SK-N-SH treated with all-trans-retinoic acid at 6 μM for 48 hours (cell line): Measurements from ENCODE around the gene ZFYVE28.

Source experiments
- ATAC-seq: fragments of 200-7000 bp; cut with Tn5 transposase; 3 replicates; pipeline ENCODE4 v1.9.1; 2020; ENCODE audit warnings: mild to moderate bottlenecking, moderate library complexity
- BACH2 ChIP-seq: fragments of 250-450 bp; sonication (Bioruptor Pico); IDR thresholded peaks from 2 replicates; pipeline ENCODE4 v1.9.0; 2021; ENCODE audit warnings: mild to moderate bottlenecking, borderline replicate concordance
- CREB5 ChIP-seq: fragments of 250-450 bp; sonication (Bioruptor Pico); IDR thresholded peaks from 2 replicates; pipeline ENCODE4 v1.5.1; 2020; ENCODE audit warnings: low read depth, mild to moderate bottlenecking, moderate library complexity
- CSDC2 ChIP-seq: fragments of 250-450 bp; sonication (Bioruptor Pico); IDR thresholded peaks from 2 replicates; pipeline ENCODE4 v1.5.0; 2020; ENCODE audit warnings: mild to moderate bottlenecking, moderate library complexity
- CSRNP3 ChIP-seq: fragments of 250-450 bp; sonication (Bioruptor Pico); IDR thresholded peaks from 2 replicates; pipeline ENCODE4 v1.5.1; 2021; ENCODE audit warnings: mild to moderate bottlenecking, moderate library complexity
- ESRRG ChIP-seq: fragments of 250-450 bp; sonication (Bioruptor Pico); IDR thresholded peaks from 2 replicates; pipeline ENCODE4 v1.6.1; 2021; ENCODE audit warnings: mild to moderate bottlenecking
- GLIS3 ChIP-seq: fragments of 250-450 bp; sonication (Bioruptor Pico); IDR thresholded peaks from 2 replicates; pipeline ENCODE4 v1.5.0; 2020; ENCODE audit warnings: mild to moderate bottlenecking, moderate library complexity
- OSR1 ChIP-seq: fragments of 250-450 bp; sonication (Bioruptor Pico); IDR thresholded peaks from 2 replicates; pipeline ENCODE4 v1.8.0; 2022; ENCODE audit warnings: moderate library complexity, mild to moderate bottlenecking, inconsistent platforms
- PATZ1 ChIP-seq: fragments of 250-450 bp; sonication (Bioruptor Pico); IDR thresholded peaks from 2 replicates; pipeline ENCODE4 v1.8.0; 2020; ENCODE audit warnings: mild to moderate bottlenecking, moderate library complexity, borderline replicate concordance
- POU6F1 ChIP-seq: fragments of 250-450 bp; sonication (Bioruptor Pico); IDR thresholded peaks from 2 replicates; pipeline ENCODE4 v1.8.0; 2021; ENCODE audit warnings: low read depth, mild to moderate bottlenecking, moderate library complexity, borderline replicate concordance
- PPARA ChIP-seq: fragments of 250-450 bp; sonication (Bioruptor Pico); IDR thresholded peaks from 2 replicates; pipeline ENCODE4 v1.5.0; 2020; ENCODE audit warnings: mild to moderate bottlenecking, borderline replicate concordance
- RARB ChIP-seq: fragments of 250-450 bp; sonication (Bioruptor Pico); IDR thresholded peaks from 2 replicates; pipeline ENCODE4 v1.8.0; 2021; ENCODE audit warnings: mild to moderate bottlenecking, moderate library complexity
- SNAI2 ChIP-seq: fragments of 250-450 bp; sonication (Bioruptor Pico); IDR thresholded peaks from 2 replicates; pipeline ENCODE4 v1.5.0; 2020; ENCODE audit warnings: mild to moderate bottlenecking, moderate library complexity
- TOX ChIP-seq: fragments of 250-450 bp; sonication (Bioruptor Pico); IDR thresholded peaks from 2 replicates; pipeline ENCODE4 v1.8.0; 2021; ENCODE audit warnings: mild to moderate bottlenecking, moderate library complexity, borderline replicate concordance
- TSHZ2 ChIP-seq: fragments of 250-450 bp; sonication (Bioruptor Pico); IDR thresholded peaks from 2 replicates; pipeline ENCODE4 v1.5.0; 2020; ENCODE audit warnings: mild to moderate bottlenecking, moderate library complexity
- ZC3H10 ChIP-seq: fragments of 250-450 bp; sonication (Bioruptor Pico); IDR thresholded peaks from 2 replicates; pipeline ENCODE4 v1.5.1; 2021; ENCODE audit warnings: mild to moderate bottlenecking, moderate library complexity
- ZFP3 ChIP-seq: fragments of 250-450 bp; sonication (Bioruptor Pico); IDR thresholded peaks from 2 replicates; pipeline ENCODE4 v1.5.0; 2020; ENCODE audit warnings: mild to moderate bottlenecking, moderate library complexity
- ZNF565 ChIP-seq: fragments of 450-650 bp; formaldehyde crosslinking; conservative IDR thresholded peaks from 2 replicates; pipeline ENCODE4 v1.5.0; 2020; ENCODE audit warnings: low read depth, mild to moderate bottlenecking, moderate library complexity
- ZNF70 ChIP-seq: fragments of 450-650 bp; formaldehyde crosslinking; IDR thresholded peaks from 2 replicates; pipeline ENCODE4 v1.5.0; 2020; ENCODE audit warnings: mild to moderate bottlenecking, moderate library complexity
- ZNF8 ChIP-seq: fragments of 450-650 bp; formaldehyde crosslinking; IDR thresholded peaks from 2 replicates; pipeline ENCODE4 v1.5.0; 2020; ENCODE audit warnings: mild to moderate bottlenecking, moderate library complexity

The ZFYVE28 gene

GRCh38 chr4:2290974-2291704 is 127.3 kb downstream of the ZFYVE28 start:
- TF ChIP-seq ESRRG (CRISPR knock-in tag) (no peak), ZFP3 (CRISPR knock-in tag) (no peak), TSHZ2 (CRISPR knock-in tag) (no peak), SNAI2 (CRISPR knock-in tag) (no peak), BACH2 (CRISPR knock-in tag) (no peak), TOX (CRISPR knock-in tag) (no peak), ZNF565 (CRISPR knock-in tag) (no peak), PPARA (CRISPR knock-in tag) (no peak), ZNF70 (CRISPR knock-in tag) (no peak), CSRNP3 (CRISPR knock-in tag) (no peak)
- ATAC-seq, result no peak

GRCh38 chr4:2290488-2290887 is 128.0 kb downstream of the ZFYVE28 start:
- TF ChIP-seq POU6F1 (CRISPR knock-in tag), result no peak
- TF ChIP-seq ZNF70 (CRISPR knock-in tag), result no peak
- no peak for TF ChIP-seq CSDC2 (CRISPR knock-in tag)
- no peak for TF ChIP-seq RARB (CRISPR knock-in tag)
- TF ChIP-seq OSR1 (CRISPR knock-in tag), result no peak
- TF ChIP-seq TSHZ2 (CRISPR knock-in tag), result no peak
- TF ChIP-seq ZNF8 (CRISPR knock-in tag), result no peak
- TF ChIP-seq PPARA (CRISPR knock-in tag), result no peak
- TF ChIP-seq ZFP3 (CRISPR knock-in tag), result no peak
- TF ChIP-seq BACH2 (CRISPR knock-in tag), result no peak
- TF ChIP-seq TOX (CRISPR knock-in tag), result no peak
- TF ChIP-seq ZNF565 (CRISPR knock-in tag), result no peak
- no peak for TF ChIP-seq CSRNP3 (CRISPR knock-in tag)
- TF ChIP-seq GLIS3, result no peak
- TF ChIP-seq CREB5, result no peak
- TF ChIP-seq ZC3H10 (CRISPR knock-in tag), result no peak
- TF ChIP-seq PATZ1 (CRISPR knock-in tag), result no peak
- ATAC-seq, result no peak
